Kidney glomerular epithelial cell (primary cell): ENCODE data around the gene TRERF1.

Experiments used
- DNase-seq: peaks from one replicate; lab custom pipeline; 2025; lab: John Stamatoyannopoulos, UW

The TRERF1 gene

DNA sequence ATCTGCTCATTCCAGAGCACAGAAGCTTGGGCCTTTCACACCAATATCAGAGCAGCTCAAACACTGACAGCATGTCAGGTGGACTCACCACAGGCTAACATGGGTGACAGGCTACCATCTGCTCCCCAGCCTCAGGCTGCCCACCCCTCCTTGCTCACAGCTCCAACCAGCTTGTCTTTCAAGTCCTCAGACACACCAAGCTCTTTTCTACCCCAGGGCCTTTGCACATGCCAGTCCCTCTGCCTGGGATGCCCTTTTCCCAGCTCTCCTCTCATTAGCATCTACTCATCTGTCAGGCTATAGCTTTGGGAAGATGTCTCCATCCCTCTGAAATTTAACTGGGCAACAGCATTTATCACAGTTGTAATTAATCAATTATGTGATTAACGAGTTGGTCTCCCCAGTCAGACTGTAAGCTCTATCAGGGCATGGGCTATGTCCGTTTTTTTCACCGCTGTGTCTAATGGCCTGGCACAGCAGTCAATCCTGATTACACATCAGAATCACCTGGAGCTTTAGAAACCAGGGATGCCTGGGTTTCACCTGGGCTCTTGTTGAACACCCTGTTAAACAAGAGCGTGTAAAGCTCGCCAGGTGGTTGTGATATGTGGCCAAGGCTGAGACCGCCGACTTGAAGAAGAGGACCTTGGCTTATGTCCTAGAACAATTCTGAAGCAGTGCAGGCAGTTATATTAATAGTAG is 145.1 kb downstream of the TRERF1 start:
- no peak for DNase-seq

- no peak for DNase-seq
These were observed 147.5 kb downstream of the TRERF1 start for GRCh38 chr6:42304053-42304712.

GRCh38 chr6:42302411-42302810 is 149.3 kb downstream of the TRERF1 start:
- DNase-seq, result no peak

DNA sequence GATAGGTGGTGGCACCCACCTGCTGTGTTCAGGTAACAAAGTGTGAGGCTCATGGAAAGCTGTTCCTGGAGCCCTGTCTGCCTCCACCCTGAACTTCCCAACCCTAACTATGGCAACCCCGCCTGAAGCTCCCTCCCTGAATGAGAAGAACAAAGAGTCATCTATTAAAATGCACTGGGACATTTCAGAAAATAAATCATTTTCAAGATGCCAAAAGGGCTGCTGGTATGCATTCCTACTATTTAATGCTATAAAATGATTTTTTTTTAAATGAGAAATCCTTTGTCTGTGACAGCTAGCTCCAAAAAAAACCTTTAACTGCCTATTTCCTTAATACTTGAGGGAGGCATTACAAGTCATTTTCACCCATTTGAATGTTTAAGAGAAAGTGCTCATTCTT is 149.7 kb downstream of the TRERF1 start:
- no peak for DNase-seq

DNA sequence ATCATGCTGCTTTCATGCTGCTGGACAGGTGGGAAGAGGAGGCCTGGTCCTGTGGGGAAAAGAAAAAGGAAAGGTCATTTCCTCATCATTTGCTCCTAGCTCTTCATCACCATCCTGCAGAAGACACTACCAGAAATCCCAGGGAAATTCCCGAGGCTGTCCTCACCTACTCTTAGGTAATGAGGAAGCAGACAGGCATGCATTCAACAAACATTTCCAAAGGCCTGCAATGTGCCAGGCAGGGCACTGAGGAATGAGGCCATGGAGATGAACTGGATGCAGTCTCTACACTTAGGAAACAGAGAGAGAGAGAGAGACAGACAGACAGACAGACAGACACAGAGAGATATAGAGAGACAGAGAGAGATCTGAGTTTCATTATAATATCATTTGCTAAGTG is 151.0 kb downstream of the TRERF1 start:
- peak; percentile 41 for DNase-seq

GRCh38 chr6:42300185-42300584 is 151.5 kb downstream of the TRERF1 start:
- DNase-seq, result no peak

- DNase-seq, result no peak
These were observed 154.1 kb downstream of the TRERF1 start for GRCh38 chr6:42297661-42298060.

GRCh38 chr6:42296614-42297013 is 155.1 kb downstream of the TRERF1 start:
- DNase-seq, result no peak

GRCh38 chr6:42295677-42296076 is 156.0 kb downstream of the TRERF1 start:
- no peak for DNase-seq

DNA sequence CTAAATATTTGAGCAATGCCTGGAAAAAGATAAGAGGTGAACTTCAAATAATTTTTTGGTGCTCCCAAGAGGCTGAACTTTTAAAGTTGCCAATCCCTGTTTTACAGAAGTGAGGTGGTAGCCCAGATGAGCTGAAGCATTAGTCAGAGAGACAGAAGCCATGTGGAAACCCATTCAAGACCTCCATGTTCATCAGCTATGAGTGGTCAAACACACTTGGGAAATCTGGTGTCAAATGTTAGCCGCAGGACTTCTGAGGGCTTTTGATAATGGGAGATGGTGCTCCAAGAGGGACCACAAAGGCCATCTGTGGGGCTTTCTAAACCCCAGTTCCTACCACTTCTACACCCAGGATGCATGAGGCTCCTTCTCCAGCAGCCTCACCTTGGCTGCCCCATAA is 156.5 kb downstream of the TRERF1 start:
- no peak for DNase-seq

GRCh38 chr6:42294759-42295158 is 157.0 kb downstream of the TRERF1 start:
- DNase-seq, result peak; percentile 78

DNA sequence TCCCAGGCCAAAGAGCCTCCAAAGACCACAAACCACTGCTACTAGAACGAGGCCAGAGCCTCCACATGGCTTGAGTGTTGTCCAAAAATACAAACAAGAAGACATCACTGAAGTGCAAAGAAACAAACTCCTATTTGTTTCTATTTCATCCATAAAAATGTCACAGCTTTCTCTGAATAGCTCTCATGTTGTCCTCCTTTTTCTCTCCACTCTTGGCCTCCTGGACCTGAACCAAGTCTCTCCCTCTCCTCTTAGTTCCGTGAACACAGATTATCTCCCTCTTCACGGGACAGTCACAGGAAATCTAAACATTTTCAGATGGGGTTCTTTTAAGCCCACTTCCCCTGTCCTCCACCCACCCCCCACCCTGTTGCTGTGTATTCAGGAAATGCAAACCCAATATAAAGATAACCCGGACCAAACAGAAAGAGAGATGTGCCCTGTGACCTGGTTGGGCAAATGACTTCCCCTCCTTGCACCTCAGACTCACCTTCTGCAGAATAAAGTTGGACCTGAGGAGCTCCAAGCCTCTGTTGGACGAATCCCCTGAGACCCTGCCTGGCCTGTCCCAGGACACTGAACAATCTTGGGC is 158.2 kb downstream of the TRERF1 start:
- DNase-seq, result no peak

- peak; percentile 37 for DNase-seq
These were observed 159.6 kb downstream of the TRERF1 start for GRCh38 chr6:42292004-42292740.

GRCh38 chr6:42287756-42288155 is 164.0 kb downstream of the TRERF1 start:
- no peak for DNase-seq

DNA sequence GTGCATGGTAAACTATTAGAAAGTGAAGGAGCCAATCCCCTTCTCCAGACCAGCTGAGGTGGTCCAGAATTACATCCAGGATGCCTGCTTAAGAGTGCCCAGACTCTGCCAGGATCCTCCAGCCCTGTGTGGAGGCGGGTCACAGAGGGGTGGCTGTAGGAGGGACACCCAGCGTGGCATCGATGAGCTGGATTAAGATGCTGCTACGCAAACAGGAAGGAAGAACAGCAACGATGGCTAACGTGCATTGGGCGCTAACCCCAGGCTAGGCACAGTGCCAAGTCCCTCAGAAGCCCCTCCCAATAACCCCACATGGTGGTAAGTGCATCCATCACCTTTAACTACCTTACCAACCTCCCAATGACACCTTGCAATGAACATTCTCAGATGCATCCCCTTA is 170.2 kb downstream of the TRERF1 start:
- DNase-seq, result no peak

- no peak for DNase-seq
These were observed 170.7 kb downstream of the TRERF1 start for GRCh38 chr6:42280966-42281533.

- no peak for DNase-seq
These were observed 171.6 kb downstream of the TRERF1 start for GRCh38 chr6:42279966-42280629.

GRCh38 chr6:42279144-42279781 is 172.5 kb downstream of the TRERF1 start:
- no peak for DNase-seq

DNA sequence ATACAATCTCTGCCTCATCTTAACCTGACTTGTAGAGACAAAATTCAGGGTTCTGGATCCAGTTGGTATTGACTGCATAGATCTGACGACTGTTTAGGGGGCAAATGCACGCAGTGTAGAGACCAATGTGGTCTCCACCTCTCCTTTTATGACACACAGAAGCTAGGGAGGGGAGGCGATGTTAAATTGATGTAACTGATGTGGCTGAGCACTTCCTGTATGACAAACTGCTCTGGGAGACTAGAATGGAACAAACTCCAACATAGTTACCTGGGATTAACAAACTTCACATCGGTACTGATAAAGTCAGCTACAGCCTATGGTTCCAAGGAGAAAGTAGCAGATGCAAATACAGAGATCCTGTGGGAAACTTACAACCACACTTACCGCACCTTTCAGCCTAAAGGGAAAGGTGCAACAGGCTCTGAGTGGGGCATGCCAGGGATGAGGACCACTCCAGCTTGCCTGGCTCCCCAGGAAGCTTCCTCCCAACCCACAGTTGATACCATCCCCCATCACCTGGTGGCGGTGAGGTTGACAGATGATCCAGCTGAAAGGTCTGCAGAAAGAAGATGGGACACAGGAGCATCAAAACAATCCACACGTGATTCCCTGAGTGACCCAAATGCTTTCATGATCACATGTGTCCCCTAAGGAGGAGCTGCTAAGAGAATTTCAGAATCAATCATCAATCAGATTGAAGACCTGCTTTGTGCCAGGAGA is 173.4 kb downstream of the TRERF1 start:
- DNase-seq, result no peak

GRCh38 chr6:42276034-42276890 is 175.5 kb downstream of the TRERF1 start:
- DNase-seq, result no peak
